C1 segment of cervical spinal cord (tissue), 14 donors: ENCODE results near the gene HSPE1.
"Not testable (repeated sequence)": the region's sequence is repeated elsewhere in the genome, so short reads cannot be mapped to it uniquely, and the experiment has no call there.

ENCODE experiments used
- DNase-seq, 14 donors: peaks; one replicate each; lab custom pipeline; 2025; lab: John Stamatoyannopoulos, UW

HSPE1 gene

GRCh38 chr2:197498235-197498936 is 1.8 kb upstream of the HSPE1 start:
- DNase-seq, result no peak

GRCh38 chr2:197498937-197499593 is 1.1 kb upstream of the HSPE1 start:
- DNase-seq, result peak in 12 of 14 donors; percentile 11 to 82 (median 61)

DNA sequence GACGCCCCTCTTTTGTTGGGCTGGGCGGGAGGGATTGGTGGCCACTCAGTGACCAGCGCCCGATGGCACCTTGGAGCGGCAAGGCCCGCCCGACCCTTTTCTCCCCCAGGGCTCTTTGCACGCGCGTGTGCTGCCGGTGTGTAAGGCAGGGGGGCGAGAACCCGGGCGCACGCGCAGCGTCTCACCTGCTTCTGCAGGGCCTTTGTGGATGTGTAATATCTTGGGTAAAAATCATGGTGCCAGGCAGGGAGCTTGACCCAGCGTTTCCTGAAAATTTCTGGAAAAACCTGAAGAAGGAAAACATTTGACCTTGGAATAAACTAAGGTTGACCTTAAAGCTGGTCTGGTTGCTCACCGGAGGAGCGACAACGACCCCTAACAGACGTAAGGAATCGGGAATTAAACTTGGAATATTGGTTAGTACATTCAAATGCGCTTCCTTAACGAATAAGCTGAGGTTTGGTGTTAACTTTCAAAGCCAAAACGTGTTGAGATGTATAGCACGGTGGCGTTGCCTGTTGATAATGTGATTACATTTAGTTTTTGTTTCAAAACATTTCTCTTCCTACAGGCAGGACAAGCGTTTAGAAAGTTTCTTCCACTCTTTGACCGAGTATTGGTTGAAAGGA is 438 bp downstream of the HSPE1 start:
- DNase-seq, result peak in 1 of 14 donors; percentile 61

GRCh38 chr2:197502201-197502600 is 2.0 kb downstream of the HSPE1 start:
- peak in 2 of 14 donors; percentile 5 to 8 for DNase-seq

DNA sequence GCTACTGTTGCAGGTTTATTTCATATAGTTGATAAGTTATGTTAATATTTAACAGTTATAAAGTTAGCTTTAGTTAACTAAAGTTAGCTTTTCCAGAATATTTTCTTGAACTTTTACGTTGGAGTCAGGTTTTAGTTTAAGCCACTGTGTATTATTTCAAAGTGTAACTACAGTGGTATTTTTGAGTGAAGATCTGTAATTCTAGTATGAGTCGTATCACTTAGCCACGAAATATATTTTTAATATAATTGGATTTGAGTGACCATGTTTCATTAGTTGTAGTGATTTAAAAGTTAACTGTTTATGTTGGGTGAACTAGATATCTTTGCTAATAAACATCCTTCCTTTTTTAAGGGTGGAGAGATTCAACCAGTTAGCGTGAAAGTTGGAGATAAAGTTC is 2.5 kb downstream of the HSPE1 start:
- no peak for DNase-seq

DNA sequence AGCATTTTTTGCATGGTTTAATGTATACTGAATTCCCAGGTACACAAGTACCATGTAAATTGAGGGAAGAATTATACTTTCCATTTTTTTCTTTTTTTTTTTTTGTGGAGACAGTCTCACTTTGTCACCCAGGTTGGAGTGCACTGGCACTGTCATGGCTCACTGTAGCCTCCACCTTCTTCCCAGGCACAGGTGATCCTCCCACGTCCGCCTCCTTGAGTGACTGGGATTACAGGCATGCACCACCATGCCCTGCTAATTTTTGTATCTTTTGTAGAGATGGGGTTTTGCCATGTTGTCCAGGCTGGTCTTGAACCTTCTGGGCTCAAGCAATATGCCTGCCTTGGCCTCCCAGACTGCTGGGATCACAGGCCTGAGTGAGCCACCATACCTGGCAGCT is 3.8 kb downstream of the HSPE1 start:
- no peak for DNase-seq

- DNase-seq, result no peak
These were observed 4.3 kb downstream of the HSPE1 start for GRCh38 chr2:197504512-197504911.

DNA sequence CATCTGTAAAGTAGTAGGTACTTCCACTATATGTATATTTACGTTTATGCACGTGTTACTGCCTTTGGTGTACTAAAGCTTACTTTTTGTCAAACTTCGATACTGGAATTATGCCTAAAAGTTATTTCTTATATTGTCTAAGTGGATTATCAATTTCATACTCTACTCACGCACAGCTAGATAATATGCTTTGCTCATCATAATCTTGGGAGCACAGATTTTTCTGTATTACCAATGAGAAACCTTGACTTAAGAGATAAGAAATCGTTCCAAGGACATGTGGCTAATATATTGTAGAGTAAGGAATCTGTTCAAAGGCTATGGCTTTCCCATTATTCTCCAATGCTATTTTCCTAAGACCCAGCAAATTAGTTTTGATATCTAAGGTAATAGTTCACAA is 6.5 kb downstream of the HSPE1 start:
- DNase-seq, result no peak

DNA sequence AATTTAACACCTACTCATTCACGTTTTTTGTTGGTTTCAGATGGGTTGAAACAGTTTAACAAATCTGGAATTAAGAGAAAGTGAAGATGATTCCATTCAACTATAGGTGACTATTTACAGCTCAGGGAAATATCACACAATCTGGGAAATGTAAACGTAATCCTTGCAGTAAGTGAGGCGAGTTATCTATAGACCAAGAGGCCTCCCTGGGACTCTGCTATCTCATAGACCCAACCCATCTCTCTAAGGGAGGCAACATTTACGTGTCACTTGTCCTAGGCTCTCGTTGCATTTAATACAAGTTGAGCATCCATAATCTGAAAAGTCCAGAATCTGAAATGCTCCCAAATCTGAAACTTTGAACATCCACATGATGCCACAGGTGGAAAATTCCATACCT is 13.7 kb downstream of the HSPE1 start:
- DNase-seq, result no peak

DNA sequence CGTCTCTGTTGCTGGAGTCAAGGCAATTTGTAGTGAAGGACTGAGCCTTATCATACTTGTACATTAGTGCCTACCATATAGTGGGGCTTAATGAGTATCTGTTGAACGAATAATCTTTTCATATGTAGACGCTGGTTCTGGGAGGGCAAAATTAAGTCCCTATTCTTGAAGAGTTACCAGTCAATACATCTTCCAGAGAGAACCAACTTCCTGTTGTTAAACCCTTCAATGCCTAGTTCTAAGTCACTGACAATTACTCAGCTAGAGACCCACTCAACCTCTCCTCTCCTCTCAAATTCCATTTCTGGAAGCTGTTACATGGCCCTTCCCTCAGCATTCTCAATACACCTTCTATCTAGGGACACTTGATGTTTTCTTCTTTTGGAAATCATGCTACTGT is 14.6 kb downstream of the HSPE1 start:
- DNase-seq, result peak in 1 of 14 donors; percentile 3

DNA sequence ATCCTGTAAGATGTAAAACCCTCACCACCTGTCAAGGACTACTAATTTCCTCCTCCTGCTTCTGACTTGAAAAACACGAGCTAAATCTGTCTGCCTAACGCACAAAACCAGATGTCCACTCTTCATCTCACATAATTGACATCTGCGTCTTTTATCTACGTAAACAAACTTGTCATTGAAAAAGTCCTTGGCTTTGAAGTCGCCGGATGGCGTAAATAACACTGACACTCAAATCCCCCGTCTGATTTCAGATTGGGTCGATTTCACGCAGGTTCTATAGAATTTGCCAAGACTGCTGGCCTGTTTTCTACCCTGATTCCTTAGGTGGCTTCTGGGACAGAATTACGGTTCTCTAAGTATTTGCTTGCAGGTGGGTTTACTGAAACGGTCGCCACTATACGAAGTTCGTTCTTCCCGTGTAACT is 15.1 kb downstream of the HSPE1 start:
- peak in 1 of 14 donors; percentile 71 for DNase-seq

DNA sequence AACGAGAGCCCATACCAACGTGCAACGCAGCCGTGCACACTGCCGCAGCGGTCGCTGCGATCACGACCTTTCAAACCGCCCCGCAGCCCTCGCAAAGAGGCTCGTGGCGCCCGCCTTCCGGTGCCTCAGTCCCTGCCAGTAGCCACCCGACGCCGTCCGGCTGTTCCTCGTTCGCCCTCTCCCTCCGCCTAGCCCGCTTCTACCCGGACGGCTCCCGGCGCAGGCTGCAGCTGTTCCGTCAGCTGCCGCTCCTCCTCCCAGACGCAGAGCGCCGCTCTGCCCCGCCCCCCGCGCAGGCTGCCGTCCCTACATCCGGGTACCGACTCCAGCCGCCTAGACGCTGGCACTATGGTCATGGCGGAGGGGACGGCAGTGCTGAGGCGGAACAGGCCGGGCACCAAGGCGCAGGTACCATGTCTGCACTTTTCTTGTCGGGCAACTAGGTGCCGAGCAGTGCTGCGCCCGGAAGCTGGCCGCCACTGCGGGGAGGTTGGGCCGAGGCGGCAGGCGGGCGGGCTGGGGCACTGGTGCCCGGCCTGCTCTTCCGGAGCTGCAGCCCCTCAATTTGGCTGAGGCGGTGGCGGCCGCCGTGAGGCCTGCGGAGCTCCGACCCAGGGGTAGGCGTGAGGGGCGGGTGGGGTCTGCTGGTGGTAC is 15.7 kb downstream of the HSPE1 start, which contains the start of gene MOB4:
MOB4 (plus strand) TSS at position 328 of the 654 bp plus-strand sequence; CDS start at position 349, 21 bp downstream.
- peak; percentile 50 to 97 (median 93) for DNase-seq

DNA sequence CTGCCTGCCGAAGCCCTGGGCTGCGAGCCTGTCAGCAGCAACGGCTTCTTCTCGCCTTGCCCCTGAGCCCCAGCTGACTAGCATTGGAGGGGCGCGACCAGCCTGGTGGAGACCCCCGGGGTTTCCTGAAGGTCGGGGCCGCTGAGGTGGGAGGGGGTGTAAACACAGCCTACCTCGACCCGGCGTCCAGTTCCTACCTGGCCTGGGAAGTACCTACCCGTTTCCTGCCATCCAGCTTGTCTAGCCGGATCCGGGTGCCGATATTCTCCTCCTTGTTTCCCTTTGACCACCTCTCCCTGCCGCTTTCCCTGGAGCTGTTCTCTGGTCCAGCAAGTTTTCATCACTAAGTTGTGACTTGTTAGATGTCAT is 16.2 kb downstream of the HSPE1 start:
- peak in 5 of 14 donors; percentile 9 to 78 (median 76) for DNase-seq

DNA sequence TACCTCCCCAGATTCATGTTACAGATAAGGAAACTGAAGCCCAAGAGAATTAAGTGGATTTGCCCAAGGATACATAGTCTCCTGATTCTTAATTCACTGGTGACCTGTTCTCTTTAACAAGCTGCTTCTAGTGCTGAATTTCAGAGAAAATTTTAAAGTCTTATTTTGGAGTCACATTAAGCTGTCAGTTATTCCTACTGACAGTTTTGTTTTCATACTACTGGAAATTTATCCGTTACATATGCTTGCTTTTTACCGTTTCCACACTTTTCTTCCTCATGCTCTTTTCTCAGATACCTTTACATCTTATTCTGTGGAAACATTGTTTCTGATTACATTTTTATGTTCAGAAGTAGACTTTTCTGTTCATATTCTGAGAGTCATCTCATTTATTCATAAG is 17.0 kb downstream of the HSPE1 start:
- no peak for DNase-seq

DNA sequence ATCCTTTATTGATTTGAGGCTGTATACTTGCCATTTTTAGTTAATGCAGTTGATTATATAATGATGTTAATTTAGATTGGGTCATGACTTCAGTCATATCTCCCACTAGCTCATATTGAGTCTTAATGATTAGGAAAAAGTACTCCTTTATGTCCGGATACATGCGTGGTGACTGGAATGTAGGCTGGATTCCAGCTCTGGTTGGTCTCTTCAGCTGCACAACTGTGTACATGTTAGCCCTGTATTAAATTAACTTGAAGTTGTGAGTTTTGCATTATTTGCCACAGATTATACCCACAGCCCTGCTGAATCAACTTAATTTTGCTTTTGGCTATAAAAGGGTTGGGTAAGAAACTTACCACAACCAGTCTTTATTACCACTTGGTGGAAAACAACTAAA is 38.2 kb downstream of the HSPE1 start:
- no peak for DNase-seq

DNA sequence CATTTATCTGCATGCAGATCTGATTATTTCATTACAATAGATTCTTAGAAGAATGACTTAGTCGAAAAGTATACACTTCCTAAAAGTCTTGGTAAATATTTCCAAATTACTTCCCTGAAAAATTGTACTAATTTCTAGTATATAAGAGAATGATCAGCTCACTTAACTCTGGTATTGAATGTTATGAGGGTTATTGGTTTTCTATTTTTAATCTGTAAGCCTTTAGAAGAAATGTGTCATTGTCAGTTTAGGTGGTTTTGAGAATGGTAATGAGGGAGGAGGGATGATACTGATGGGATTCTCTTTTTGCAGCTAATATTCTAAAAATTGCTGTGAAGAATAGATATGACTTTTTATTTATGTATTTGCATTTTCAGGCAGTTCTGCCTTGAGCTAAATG is 39.6 kb downstream of the HSPE1 start:
- DNase-seq, result no peak

- no peak for DNase-seq
These were observed 43.0 kb downstream of the HSPE1 start for GRCh38 chr2:197543206-197543605.

- DNase-seq, result no peak
These were observed 47.2 kb downstream of the HSPE1 start for GRCh38 chr2:197547163-197547900.

GRCh38 chr2:197548582-197548981 is 48.4 kb downstream of the HSPE1 start:
- DNase-seq, result no peak

DNA sequence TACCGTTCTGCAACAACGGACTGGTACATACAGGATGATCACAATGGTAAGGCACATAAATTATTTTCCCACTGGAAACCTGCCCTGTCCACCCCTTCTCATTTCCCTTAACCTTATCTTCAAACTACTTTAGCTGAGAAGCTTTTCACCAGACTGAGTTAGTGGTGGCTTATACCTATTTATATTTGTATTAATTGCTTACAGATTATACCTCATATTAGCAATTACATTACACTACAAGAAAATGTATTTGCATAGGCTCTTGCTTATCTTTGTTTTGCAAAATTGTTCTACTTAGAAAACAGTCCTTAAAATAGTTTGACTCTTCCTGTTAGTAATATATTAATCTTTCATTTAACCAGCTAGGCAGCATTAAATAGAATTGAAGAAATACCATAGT is 51.1 kb downstream of the HSPE1 start:
- DNase-seq, result not testable (repeated sequence)
